ENCODE results near the gene VANGL2.
"Not testable (repeated sequence)": the region's sequence is repeated elsewhere in the genome, so short reads cannot be mapped to it uniquely, and the experiment has no call there.

VANGL2 gene

DNA sequence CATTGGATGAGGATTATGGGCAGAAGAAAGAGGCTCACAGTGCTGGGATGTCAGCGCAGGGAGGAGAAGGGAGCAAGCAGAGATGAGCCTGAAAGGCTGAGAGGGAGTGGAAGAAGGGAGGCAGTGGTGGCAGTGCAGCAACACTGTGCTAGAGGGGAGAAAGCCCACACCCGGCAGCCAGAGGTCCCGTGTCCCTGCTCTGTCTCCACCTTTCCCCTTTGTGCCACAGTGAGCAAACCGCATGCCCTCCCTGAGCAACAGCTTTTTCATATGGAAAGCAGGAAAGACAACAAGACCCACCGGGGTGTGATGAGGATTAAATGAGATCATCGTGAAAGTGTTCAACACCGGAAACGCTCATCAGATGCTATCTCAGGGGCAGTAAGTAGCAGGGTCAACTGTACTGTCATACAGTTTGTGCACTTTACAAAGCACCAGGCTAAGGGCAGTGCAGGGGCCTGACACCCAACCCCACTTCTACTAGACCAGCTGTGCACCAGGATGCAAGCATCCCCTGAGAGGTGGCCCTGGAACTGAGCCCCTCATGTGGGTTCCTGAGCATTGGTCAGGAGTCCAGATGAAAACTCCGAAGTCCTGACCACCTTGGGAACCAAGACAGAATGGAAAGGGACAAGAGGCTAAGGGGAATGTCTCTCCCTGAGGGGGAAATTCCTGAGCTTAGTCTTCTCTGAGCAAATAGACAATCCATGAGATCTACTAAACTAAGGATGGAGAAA, 24.4 kb upstream of the VANGL2 start:
- no peak overlapping the region for H3K4me3 ChIP-seq (replicated peaks in 1 of 2; ENCODE audit: low read depth in 2 of 2, low read length in 2 of 2)
- TF ChIP-seq, protein P1, sequence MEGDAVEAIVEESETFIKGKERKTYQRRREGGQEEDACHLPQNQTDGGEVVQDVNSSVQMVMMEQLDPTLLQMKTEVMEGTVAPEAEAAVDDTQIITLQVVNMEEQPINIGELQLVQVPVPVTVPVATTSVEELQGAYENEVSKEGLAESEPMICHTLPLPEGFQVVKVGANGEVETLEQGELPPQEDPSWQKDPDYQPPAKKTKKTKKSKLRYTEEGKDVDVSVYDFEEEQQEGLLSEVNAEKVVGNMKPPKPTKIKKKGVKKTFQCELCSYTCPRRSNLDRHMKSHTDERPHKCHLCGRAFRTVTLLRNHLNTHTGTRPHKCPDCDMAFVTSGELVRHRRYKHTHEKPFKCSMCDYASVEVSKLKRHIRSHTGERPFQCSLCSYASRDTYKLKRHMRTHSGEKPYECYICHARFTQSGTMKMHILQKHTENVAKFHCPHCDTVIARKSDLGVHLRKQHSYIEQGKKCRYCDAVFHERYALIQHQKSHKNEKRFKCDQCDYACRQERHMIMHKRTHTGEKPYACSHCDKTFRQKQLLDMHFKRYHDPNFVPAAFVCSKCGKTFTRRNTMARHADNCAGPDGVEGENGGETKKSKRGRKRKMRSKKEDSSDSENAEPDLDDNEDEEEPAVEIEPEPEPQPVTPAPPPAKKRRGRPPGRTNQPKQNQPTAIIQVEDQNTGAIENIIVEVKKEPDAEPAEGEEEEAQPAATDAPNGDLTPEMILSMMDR (IDR thresholded peaks at IDR 0.05; ENCODE audit: low read depth, low read length), result no peak
- peak in 1 of 2 donors; percentile 32 for DNase-seq (ENCODE audit: low read depth in 2 of 2)

DNA sequence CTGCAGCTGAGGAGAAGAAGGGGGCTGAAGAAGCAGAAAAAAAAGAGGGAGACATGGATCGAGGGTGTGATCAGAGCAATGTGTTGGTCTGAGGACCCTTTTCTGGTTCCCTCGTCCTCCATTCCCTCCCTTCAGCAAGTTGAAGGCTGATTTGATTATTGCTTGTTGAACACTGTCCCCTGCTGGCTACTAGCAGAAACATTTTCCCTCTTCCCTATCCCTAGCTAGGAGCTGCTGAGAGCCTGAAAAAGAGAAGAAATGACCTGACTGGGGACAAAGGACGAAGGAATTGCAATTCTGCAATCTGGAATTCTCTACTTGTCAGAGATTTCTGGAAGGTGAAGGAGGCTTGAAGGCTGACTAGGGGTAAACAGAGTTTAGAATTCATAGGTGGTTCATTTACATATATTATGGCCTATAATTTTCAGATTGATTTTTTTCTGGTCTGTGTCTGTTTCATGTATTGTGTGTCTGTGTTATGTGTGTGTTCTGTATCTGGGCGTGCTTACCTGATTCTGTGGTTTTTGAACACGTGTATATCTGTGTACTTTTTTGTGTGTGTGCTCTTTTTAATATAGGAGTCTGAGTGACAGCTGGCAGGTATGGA, 23.7 kb upstream of the VANGL2 start:
- no peak overlapping the region for H3K4me3 ChIP-seq (replicated peaks in 1 of 2; ENCODE audit: low read depth in 2 of 2, low read length in 2 of 2)

DNA sequence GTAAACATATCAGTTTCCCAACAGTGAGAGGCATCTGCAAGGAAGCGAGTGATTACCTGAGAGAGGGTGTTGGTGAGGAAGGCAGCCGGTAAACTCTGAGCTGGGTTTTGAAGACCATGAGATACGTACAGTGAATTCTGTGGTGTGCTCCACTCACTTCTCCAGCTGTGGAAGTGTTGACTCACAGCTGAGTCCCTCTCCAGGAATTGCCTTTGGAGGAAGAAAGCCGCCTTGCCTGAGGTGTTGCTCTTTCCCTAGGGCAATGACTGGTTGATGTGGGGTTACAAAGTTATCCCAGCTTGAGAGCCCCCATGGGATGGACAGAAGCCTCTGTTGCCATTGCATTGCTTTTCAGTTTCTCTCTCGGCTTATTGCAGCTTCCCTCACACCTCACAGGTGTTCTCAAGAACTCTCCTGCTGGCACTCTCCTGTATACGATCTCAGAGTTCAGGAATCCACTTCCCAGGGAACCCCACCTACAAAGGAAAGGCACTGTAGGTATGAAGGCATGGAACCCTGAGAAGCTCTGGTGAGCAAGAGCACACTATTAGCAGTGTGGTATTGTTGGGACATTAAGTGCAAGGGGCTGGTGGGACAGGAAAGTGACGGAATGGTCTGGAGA, 22.7 kb upstream of the VANGL2 start:
- TF ChIP-seq, protein P1 (IDR thresholded peaks at IDR 0.05; ENCODE audit: low read depth, low read length), result no peak
- no peak overlapping the region for H3K4me3 ChIP-seq (replicated peaks in 1 of 2; ENCODE audit: low read depth in 2 of 2, low read length in 2 of 2)
- peak in 1 of 2 donors; percentile 74 for DNase-seq (ENCODE audit: low read depth in 2 of 2)

More for the DNA sequence above, 23.7 kb upstream of the VANGL2 start:
- peak; percentile 81 to 83 for DNase-seq (ENCODE audit: low read depth in 2 of 2)
- TF ChIP-seq, protein P1 (IDR thresholded peaks at IDR 0.05; ENCODE audit: low read depth, low read length), result peak; percentile 97

DNA sequence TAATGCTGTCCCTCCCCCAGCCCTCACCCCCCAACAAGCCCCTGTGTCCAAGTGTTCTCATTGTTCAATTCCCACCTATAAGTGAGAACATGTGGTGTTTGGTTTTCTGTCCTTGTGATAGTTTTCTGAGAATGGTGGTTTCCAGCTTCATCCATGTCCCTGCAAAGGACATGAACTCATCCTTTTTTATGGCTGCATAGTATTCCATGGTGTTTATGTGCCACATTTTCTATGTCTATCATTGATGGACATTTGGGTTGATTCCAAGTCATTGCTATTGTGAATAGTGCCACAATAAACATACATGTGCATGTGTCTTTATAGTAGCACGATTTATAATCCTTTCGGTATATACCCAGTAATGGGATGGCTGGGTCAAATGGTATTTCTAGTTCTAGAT, 15.6 kb upstream of the VANGL2 start:
- not testable (repeated sequence) for H3K4me3 ChIP-seq (replicated peaks in 1 of 2; ENCODE audit: low read depth in 2 of 2, low read length in 2 of 2); DNase-seq (ENCODE audit: low read depth in 2 of 2)

DNA sequence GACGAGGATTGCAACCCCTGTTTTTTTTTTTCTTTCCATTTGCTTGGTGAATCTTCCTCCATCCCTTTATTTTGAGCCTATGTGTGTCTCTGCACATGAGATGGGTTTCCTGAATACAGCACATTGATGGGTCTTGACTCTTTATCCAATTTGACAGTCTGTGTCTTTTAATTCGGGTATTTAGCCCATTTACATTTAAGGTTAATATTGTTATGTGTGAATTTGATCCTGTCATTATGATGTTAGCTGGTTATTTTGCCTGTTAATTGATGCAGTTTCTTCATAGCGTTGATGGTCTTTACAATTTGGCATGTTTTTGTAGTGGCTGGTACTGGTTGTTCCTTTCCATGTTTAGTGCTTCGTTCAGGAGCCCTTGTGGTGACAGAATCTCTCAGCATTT, 12.0 kb upstream of the VANGL2 start:
- not testable (repeated sequence) for DNase-seq (ENCODE audit: low read depth in 2 of 2); H3K4me3 ChIP-seq (replicated peaks in 1 of 2; ENCODE audit: low read depth in 2 of 2, low read length in 2 of 2)

DNA sequence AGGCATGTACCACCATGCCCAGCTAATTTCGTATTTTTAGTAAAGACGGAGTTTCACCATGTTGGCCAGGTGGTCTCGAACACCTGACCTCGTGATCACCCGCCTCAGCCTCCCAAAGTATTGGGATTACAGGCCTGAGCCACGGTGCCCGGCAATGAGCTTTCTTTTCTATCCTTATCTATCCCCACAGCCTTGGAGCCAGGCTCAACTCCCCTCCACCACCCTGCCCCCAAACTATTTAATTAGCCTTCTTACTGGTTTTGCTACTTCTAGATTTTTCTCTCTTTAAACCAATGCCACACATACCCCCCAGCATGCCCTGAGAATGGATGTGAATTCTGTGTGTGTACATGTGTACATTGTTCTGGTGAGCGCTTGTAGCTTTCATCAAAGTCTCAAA, 5.7 kb upstream of the VANGL2 start:
- TF ChIP-seq, protein P1 (IDR thresholded peaks at IDR 0.05; ENCODE audit: low read depth, low read length), result no peak
- no peak for DNase-seq (ENCODE audit: low read depth in 2 of 2)
- H3K4me3 ChIP-seq (replicated peaks in 1 of 2; ENCODE audit: low read depth in 2 of 2, low read length in 2 of 2), result no peak overlapping the region

DNA sequence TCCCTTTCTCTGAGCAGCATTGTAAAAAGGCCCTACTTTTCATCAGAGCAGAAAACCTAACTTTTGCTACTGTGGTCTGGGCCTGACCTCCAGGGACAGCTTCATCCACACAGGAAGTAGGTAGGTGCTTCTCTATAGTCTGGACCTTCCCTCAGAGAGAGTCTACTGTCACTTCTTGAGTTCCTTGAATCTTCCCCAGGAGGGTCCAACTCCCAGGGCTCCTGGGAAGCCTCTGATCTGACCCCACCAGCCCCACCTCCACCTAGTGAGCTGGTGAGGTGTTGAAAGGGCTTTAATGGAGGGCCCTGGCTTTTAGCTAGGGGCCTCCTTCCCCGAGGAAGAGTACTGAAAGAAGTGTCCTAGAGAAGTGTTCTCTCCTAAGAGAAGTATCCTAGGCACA, 2.7 kb upstream of the VANGL2 start:
- H3K4me3 ChIP-seq (replicated peaks in 1 of 2; ENCODE audit: low read depth in 2 of 2, low read length in 2 of 2), result no peak overlapping the region
- TF ChIP-seq, protein P1 (IDR thresholded peaks at IDR 0.05; ENCODE audit: low read depth, low read length), result no peak
- DNase-seq (ENCODE audit: low read depth in 2 of 2), result no peak

Measured in cardiac fibroblast (primary cell).